GM23338 (cell line): ENCODE measurements around the gene HGFAC. TPM values are rescaled to one million over a fixed set of nuclear protein-coding genes. Genes with fewer than 3 reads are reported as not detected.

Experiments
- ATAC-seq: fragments of 200-7000 bp; cut with Tn5 transposase; 3 replicates; pipeline ENCODE4 v1.9.1; 2020
- DNase-seq: peaks from one replicate; pipeline ENCODE4 v3.0.0-alpha.2; 2015; ENCODE audit warnings: low spot score
- H2AFZ ChIP-seq: fragments of 200-600 bp; sonication (generic); 2 replicates; pipeline ENCODE4 v1.8.0; 2016; ENCODE audit warnings: antibody characterized with exemption, mild to moderate bottlenecking, moderate library complexity
- H3F3A ChIP-seq: fragments of 200-600 bp; sonication (generic); replicated peaks from 2 replicates; pipeline ENCODE4 v1.8.0; 2017; ENCODE audit warnings: antibody characterized with exemption, mixed run types, low read depth
- H3K27ac ChIP-seq: fragments of 200-600 bp; sonication (generic); 2 replicates; pipeline ENCODE4 v1.6.1; 2016; ENCODE audit warnings: low read depth
- H3K27me3 ChIP-seq: fragments of 200-600 bp; sonication (generic); 2 replicates; pipeline ENCODE4 v1.8.0; 2016; ENCODE audit warnings: mild to moderate bottlenecking, mixed run types, moderate library complexity; ENCODE audit not compliant: insufficient read depth
- H3K36me3 ChIP-seq: fragments of 200-600 bp; sonication (generic); 2 replicates; pipeline ENCODE4 v1.8.0; 2016; ENCODE audit warnings: mild to moderate bottlenecking; ENCODE audit not compliant: insufficient read depth
- H3K4me1 ChIP-seq: fragments of 200-600 bp; sonication (generic); 2 replicates; pipeline ENCODE4 v1.8.0; 2016; ENCODE audit warnings: mild to moderate bottlenecking, moderate library complexity; ENCODE audit not compliant: insufficient read depth
- H3K4me2 ChIP-seq: fragments of 200-600 bp; sonication (generic); 2 replicates; pipeline ENCODE4 v1.7.1; 2017; ENCODE audit warnings: mixed run types
- H3K4me3 ChIP-seq: fragments of 200-600 bp; sonication (generic); 2 replicates; pipeline ENCODE4 v1.6.1; 2016; ENCODE audit warnings: mixed run types
- H3K79me2 ChIP-seq: fragments of 200-600 bp; sonication (generic); replicated peaks from 2 replicates; pipeline ENCODE4 v1.8.0; 2017; ENCODE audit warnings: mild to moderate bottlenecking; ENCODE audit not compliant: insufficient read depth
- H3K9me2 ChIP-seq: fragments of 200-600 bp; sonication (generic); 2 replicates; pipeline ENCODE4 v1.8.0; 2017; ENCODE audit not compliant: insufficient read depth
- H4K20me1 ChIP-seq: fragments of 200-600 bp; sonication (generic); replicated peaks from 2 replicates; pipeline ENCODE4 v1.8.0; 2017; ENCODE audit warnings: mild to moderate bottlenecking; ENCODE audit not compliant: insufficient read depth
- H3K27ac Mint-ChIP-seq: 2 replicates; pipeline ENCODE4 v1.8.0; 2020; ENCODE audit warnings: inconsistent platforms, mild to moderate bottlenecking, moderate library complexity, mixed read lengths
- H3K27me3 Mint-ChIP-seq: 3 replicates; pipeline ENCODE4 v1.8.0; 2022; ENCODE audit warnings: low read depth, mild to moderate bottlenecking, moderate library complexity, mixed read lengths, inconsistent platforms; ENCODE audit not compliant: insufficient read depth, poor library complexity
- H3K36me3 Mint-ChIP-seq: 3 replicates; pipeline ENCODE4 v1.8.0; 2021; ENCODE audit warnings: low read depth, mild to moderate bottlenecking, inconsistent platforms, moderate library complexity, mixed read lengths
- H3K4me1 Mint-ChIP-seq: 3 replicates; pipeline ENCODE4 v1.8.0; 2020; ENCODE audit warnings: mild to moderate bottlenecking, inconsistent platforms, mixed read lengths
- H3K4me3 Mint-ChIP-seq: 3 replicates; pipeline ENCODE4 v1.8.0; 2021; ENCODE audit warnings: moderate library complexity, mild to moderate bottlenecking, inconsistent platforms, mixed read lengths
- H3K9me3 Mint-ChIP-seq: 3 replicates; pipeline ENCODE4 v1.8.0; 2020; ENCODE audit warnings: moderate library complexity, mild to moderate bottlenecking, inconsistent platforms, mixed read lengths
- CREB1 ChIP-seq: fragments of 250-450 bp; sonication (Bioruptor Pico); IDR thresholded peaks from 2 replicates; pipeline ENCODE4 v1.5.0; 2020; ENCODE audit warnings: low read depth, mild to moderate bottlenecking, moderate library complexity
- EZH2 ChIP-seq: fragments of 200-600 bp; sonication (generic); IDR thresholded peaks from one replicate; pipeline ENCODE4 v1.8.0; 2017; ENCODE audit warnings: antibody characterized with exemption, mild to moderate bottlenecking, low read depth; ENCODE audit not compliant: unreplicated experiment
- EZH2phosphoT487 ChIP-seq: fragments of 200-600 bp; sonication (generic); IDR thresholded peaks from one replicate; pipeline ENCODE4 v1.8.1; 2018; ENCODE audit warnings: antibody characterized with exemption; ENCODE audit not compliant: unreplicated experiment
- JUNB ChIP-seq: IDR thresholded peaks from one replicate; pipeline ENCODE4 v1.6.1; 2016; ENCODE audit warnings: antibody characterized with exemption; ENCODE audit not compliant: unreplicated experiment
- NANOG ChIP-seq: IDR thresholded peaks from 2 replicates; pipeline ENCODE4 v1.6.1; 2016; ENCODE audit warnings: antibody characterized with exemption, borderline replicate concordance
- POLR2AphosphoS5 ChIP-seq: IDR thresholded peaks from 2 replicates; pipeline ENCODE4 v1.6.1; 2016; ENCODE audit warnings: antibody characterized with exemption, low read depth
- REST ChIP-seq: IDR thresholded peaks from one replicate; pipeline ENCODE4 v1.6.1; 2018; ENCODE audit warnings: antibody characterized with exemption; ENCODE audit not compliant: unreplicated experiment
- STAT1 ChIP-seq: IDR thresholded peaks from one replicate; pipeline ENCODE4 v1.6.1; 2016; ENCODE audit warnings: antibody characterized with exemption; ENCODE audit not compliant: unreplicated experiment
- ZNF114 ChIP-seq: fragments of 250-450 bp; sonication (Bioruptor Pico); IDR thresholded peaks from 2 replicates; pipeline ENCODE4 v1.5.0; 2020; ENCODE audit warnings: mild to moderate bottlenecking, moderate library complexity
- ZNF331 ChIP-seq: fragments of 250-450 bp; sonication (Bioruptor Pico); IDR thresholded peaks from 2 replicates; pipeline ENCODE4 v1.5.0; 2020; ENCODE audit warnings: low read depth, mild to moderate bottlenecking, moderate library complexity
- polyA plus RNA-seq: library from polyadenylated mRNA; unstranded; fragments of >200 nt; fragmentation: Nextera tagmentation; extraction: Ambion mirVana; gene quantifications from 2 replicates; pipeline ENCODE4 v1.2.1, GENCODE V29; 2016
- total RNA-seq: library from RNA; depleted of rRNA; stranded (reverse); fragments of >200 nt; shearing (Covaris generic); gene quantifications from 2 replicates; pipeline ENCODE4 v1.2.3, GENCODE V29; 2014
- TF ChIP-seq, protein P1 (sequence below), 2 experiments: fragments of 200-600 bp in 1 of 2; sonication (generic) in 1 of 2; conservative IDR thresholded peaks; 2 replicates each; pipeline versions ENCODE4 v1.5.1 to v1.6.1; 2016 to 2017; ENCODE audit warnings: antibody characterized with exemption in 2 of 2, low read depth in 2 of 2, mild to moderate bottlenecking in 2 of 2, moderate library complexity in 1 of 2
- TF ChIP-seq, protein P2 (sequence below): fragments of 250-450 bp; sonication (Bioruptor Pico); IDR thresholded peaks from 2 replicates; pipeline ENCODE4 v1.5.0; 2020; ENCODE audit warnings: mild to moderate bottlenecking, moderate library complexity
- TF ChIP-seq, protein P3 (sequence below): IDR thresholded peaks from 2 replicates; pipeline ENCODE4 v1.6.1; 2016; ENCODE audit warnings: antibody characterized with exemption

HGFAC gene
- total and polyA plus RNA-seq, 2 experiments from 2014 or later = 0.94 TPM; not detected in 1

- Histone ChIP-seq H3K4me1 (no peaks in the 10 kb centered on the region), H3K9me2 (no peaks in the 10 kb centered on the region), H3F3A (no peaks in the 10 kb centered on the region), H2AFZ (no peak overlapping the region), H3K27ac (no peak overlapping the region), H3K79me2 (no peaks in the 10 kb centered on the region), H3K36me3 (no peaks in the 10 kb centered on the region), H3K27me3 (no peaks in the 10 kb centered on the region), H3K4me2 (no peak overlapping the region), H4K20me1 (no peaks in the 10 kb centered on the region), H3K4me3 (no peak overlapping the region)
- TF ChIP-seq STAT1 (no peak), REST (no peak), NANOG (no peak), EZH2 (no peak), EZH2phosphoT487 (no peak), POLR2AphosphoS5 (no peak), ZNF331 (CRISPR knock-in tag) (no peak), ZNF114 (CRISPR knock-in tag) (no peak), JUNB (no peak), CREB1 (CRISPR knock-in tag) (no peak)
- TF ChIP-seq, protein P1, sequence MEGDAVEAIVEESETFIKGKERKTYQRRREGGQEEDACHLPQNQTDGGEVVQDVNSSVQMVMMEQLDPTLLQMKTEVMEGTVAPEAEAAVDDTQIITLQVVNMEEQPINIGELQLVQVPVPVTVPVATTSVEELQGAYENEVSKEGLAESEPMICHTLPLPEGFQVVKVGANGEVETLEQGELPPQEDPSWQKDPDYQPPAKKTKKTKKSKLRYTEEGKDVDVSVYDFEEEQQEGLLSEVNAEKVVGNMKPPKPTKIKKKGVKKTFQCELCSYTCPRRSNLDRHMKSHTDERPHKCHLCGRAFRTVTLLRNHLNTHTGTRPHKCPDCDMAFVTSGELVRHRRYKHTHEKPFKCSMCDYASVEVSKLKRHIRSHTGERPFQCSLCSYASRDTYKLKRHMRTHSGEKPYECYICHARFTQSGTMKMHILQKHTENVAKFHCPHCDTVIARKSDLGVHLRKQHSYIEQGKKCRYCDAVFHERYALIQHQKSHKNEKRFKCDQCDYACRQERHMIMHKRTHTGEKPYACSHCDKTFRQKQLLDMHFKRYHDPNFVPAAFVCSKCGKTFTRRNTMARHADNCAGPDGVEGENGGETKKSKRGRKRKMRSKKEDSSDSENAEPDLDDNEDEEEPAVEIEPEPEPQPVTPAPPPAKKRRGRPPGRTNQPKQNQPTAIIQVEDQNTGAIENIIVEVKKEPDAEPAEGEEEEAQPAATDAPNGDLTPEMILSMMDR (conservative IDR thresholded peaks at IDR 0.05; ENCODE audit: low read depth in 2 of 2) = no peak
- TF ChIP-seq, protein P2, sequence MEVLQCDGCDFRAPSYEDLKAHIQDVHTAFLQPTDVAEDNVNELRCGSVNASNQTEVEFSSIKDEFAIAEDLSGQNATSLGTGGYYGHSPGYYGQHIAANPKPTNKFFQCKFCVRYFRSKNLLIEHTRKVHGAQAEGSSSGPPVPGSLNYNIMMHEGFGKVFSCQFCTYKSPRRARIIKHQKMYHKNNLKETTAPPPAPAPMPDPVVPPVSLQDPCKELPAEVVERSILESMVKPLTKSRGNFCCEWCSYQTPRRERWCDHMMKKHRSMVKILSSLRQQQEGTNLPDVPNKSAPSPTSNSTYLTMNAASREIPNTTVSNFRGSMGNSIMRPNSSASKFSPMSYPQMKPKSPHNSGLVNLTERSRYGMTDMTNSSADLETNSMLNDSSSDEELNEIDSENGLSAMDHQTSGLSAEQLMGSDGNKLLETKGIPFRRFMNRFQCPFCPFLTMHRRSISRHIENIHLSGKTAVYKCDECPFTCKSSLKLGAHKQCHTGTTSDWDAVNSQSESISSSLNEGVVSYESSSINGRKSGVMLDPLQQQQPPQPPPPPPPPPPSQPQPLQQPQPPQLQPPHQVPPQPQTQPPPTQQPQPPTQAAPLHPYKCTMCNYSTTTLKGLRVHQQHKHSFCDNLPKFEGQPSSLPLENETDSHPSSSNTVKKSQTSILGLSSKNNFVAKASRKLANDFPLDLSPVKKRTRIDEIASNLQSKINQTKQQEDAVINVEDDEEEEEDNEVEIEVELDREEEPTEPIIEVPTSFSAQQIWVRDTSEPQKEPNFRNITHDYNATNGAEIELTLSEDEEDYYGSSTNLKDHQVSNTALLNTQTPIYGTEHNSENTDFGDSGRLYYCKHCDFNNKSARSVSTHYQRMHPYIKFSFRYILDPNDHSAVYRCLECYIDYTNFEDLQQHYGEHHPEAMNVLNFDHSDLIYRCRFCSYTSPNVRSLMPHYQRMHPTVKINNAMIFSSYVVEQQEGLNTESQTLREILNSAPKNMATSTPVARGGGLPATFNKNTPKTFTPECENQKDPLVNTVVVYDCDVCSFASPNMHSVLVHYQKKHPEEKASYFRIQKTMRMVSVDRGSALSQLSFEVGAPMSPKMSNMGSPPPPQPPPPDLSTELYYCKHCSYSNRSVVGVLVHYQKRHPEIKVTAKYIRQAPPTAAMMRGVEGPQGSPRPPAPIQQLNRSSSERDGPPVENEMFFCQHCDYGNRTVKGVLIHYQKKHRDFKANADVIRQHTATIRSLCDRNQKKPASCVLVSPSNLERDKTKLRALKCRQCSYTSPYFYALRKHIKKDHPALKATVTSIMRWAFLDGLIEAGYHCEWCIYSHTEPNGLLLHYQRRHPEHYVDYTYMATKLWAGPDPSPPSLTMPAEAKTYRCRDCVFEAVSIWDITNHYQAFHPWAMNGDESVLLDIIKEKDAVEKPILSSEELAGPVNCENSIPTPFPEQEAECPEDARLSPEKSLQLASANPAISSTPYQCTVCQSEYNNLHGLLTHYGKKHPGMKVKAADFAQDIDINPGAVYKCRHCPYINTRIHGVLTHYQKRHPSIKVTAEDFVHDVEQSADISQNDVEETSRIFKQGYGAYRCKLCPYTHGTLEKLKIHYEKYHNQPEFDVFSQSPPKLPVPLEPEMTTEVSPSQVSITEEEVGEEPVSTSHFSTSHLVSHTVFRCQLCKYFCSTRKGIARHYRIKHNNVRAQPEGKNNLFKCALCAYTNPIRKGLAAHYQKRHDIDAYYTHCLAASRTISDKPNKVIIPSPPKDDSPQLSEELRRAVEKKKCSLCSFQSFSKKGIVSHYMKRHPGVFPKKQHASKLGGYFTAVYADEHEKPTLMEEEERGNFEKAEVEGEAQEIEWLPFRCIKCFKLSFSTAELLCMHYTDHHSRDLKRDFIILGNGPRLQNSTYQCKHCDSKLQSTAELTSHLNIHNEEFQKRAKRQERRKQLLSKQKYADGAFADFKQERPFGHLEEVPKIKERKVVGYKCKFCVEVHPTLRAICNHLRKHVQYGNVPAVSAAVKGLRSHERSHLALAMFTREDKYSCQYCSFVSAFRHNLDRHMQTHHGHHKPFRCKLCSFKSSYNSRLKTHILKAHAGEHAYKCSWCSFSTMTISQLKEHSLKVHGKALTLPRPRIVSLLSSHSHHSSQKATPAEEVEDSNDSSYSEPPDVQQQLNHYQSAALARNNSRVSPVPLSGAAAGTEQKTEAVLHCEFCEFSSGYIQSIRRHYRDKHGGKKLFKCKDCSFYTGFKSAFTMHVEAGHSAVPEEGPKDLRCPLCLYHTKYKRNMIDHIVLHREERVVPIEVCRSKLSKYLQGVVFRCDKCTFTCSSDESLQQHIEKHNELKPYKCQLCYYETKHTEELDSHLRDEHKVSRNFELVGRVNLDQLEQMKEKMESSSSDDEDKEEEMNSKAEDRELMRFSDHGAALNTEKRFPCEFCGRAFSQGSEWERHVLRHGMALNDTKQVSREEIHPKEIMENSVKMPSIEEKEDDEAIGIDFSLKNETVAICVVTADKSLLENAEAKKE (CRISPR knock-in tag) = no peak
- TF ChIP-seq, protein P3, sequence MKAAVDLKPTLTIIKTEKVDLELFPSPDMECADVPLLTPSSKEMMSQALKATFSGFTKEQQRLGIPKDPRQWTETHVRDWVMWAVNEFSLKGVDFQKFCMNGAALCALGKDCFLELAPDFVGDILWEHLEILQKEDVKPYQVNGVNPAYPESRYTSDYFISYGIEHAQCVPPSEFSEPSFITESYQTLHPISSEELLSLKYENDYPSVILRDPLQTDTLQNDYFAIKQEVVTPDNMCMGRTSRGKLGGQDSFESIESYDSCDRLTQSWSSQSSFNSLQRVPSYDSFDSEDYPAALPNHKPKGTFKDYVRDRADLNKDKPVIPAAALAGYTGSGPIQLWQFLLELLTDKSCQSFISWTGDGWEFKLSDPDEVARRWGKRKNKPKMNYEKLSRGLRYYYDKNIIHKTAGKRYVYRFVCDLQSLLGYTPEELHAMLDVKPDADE = no peak
- H3K27me3 Mint-ChIP-seq = peaks cover 13% of the 10 kb centered on the region
- DNase-seq (no peak), ATAC-seq (no peak)
- H3K4me1 Mint-ChIP-seq = no peaks in the 10 kb centered on the region; the same call in 1 of the 3 replicates
- no peaks in the 10 kb centered on the region for H3K36me3 Mint-ChIP-seq
- H3K27ac Mint-ChIP-seq = no peak overlapping the region; the same call in 1 of the 2 replicates
- no peak overlapping the region for H3K4me3 Mint-ChIP-seq
- H3K9me3 Mint-ChIP-seq = no peaks in the 10 kb centered on the region
Observed at GRCh38 chr4:3415471-3416141, 26.2 kb upstream of the HGFAC start.
